ENCODE data around the gene CAMK1D.

DNA sequence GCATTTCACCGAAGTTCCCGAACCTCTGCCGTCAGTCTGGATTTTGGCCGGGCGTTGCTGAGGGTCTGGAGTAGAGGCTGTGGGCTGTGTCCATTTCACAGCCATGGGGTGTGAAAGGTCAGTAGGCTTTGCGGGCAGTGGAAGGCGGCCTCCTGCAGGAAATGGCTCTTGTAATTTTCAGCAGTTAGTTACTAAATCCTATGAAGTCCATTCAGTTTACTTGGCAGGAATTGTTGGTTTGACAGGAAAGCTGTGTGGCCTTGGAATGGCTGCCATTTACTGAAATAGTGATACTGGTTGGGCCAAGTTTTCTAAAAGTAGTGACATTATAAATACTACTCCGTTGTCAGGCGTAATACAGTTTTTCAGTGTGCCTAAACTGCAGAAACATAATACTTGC lies 348.4 kb downstream of the CAMK1D start:
- TF ChIP-seq, protein P1, sequence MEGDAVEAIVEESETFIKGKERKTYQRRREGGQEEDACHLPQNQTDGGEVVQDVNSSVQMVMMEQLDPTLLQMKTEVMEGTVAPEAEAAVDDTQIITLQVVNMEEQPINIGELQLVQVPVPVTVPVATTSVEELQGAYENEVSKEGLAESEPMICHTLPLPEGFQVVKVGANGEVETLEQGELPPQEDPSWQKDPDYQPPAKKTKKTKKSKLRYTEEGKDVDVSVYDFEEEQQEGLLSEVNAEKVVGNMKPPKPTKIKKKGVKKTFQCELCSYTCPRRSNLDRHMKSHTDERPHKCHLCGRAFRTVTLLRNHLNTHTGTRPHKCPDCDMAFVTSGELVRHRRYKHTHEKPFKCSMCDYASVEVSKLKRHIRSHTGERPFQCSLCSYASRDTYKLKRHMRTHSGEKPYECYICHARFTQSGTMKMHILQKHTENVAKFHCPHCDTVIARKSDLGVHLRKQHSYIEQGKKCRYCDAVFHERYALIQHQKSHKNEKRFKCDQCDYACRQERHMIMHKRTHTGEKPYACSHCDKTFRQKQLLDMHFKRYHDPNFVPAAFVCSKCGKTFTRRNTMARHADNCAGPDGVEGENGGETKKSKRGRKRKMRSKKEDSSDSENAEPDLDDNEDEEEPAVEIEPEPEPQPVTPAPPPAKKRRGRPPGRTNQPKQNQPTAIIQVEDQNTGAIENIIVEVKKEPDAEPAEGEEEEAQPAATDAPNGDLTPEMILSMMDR (IDR thresholded peaks at IDR 0.05): no peak
- no peak for TF ChIP-seq POLR2A (IDR thresholded peaks at IDR 0.05)

Data from right lobe of liver (tissue), 4 donors.